HEK293 (cell line): ENCODE data around the gene NAT16.

Experiments used
- ATF2 ChIP-seq: fragments of 450-650 bp; formaldehyde crosslinking; IDR thresholded peaks from 2 replicates; pipeline ENCODE4 v1.5.1; 2016; ENCODE audit warnings: missing biosample characterization, missing genetic modification characterization, low read depth
- FEZF1 ChIP-seq: fragments of 450-650 bp; formaldehyde crosslinking; IDR thresholded peaks from 2 replicates; pipeline ENCODE4 v1.5.1; 2016; ENCODE audit warnings: missing biosample characterization, missing genetic modification characterization
- KLF10 ChIP-seq: fragments of 450-650 bp; IDR thresholded peaks from 2 replicates; pipeline ENCODE4 v1.5.1; 2018; ENCODE audit warnings: missing biosample characterization, mild to moderate bottlenecking, missing genetic modification characterization
- SALL2 ChIP-seq: fragments of 450-650 bp; formaldehyde crosslinking; IDR thresholded peaks from 2 replicates; pipeline ENCODE4 v1.5.0; 2017; ENCODE audit warnings: missing biosample characterization, mild to moderate bottlenecking, missing genetic modification characterization, borderline replicate concordance
- SCRT1 ChIP-seq: fragments of 450-650 bp; formaldehyde crosslinking; IDR thresholded peaks from 2 replicates; pipeline ENCODE4 v1.5.1; 2016; ENCODE audit warnings: missing biosample characterization, missing genetic modification characterization, borderline replicate concordance
- SETDB1 ChIP-seq: IDR thresholded peaks from one replicate; pipeline ENCODE4 v1.6.1; 2017; ENCODE audit warnings: mild to moderate bottlenecking, low read length, moderate library complexity, mixed read lengths; ENCODE audit not compliant: insufficient read length
- SP7 ChIP-seq: fragments of 450-650 bp; formaldehyde crosslinking; IDR thresholded peaks from 2 replicates; pipeline ENCODE4 v1.5.1; 2016; ENCODE audit warnings: missing biosample characterization, missing genetic modification characterization
- TCF7L2 ChIP-seq: IDR thresholded peaks from 2 replicates; pipeline ENCODE4 v1.6.1; 2011; ENCODE audit warnings: low read depth, mild to moderate bottlenecking, inconsistent platforms, low read length, moderate library complexity, borderline replicate concordance
- WT1 ChIP-seq: fragments of 450-650 bp; formaldehyde crosslinking; IDR thresholded peaks from 2 replicates; pipeline ENCODE4 v1.5.1; 2016; ENCODE audit warnings: missing biosample characterization, missing genetic modification characterization
- ZBTB1 ChIP-seq: fragments of 450-650 bp; formaldehyde crosslinking; IDR thresholded peaks from 2 replicates; pipeline ENCODE4 v1.5.1; 2016; ENCODE audit warnings: missing biosample characterization, missing genetic modification characterization
- ZBTB44 ChIP-seq: fragments of 450-650 bp; IDR thresholded peaks from 2 replicates; pipeline ENCODE4 v1.5.1; 2018; ENCODE audit warnings: missing biosample characterization, mild to moderate bottlenecking, missing genetic modification characterization
- ZNF132 ChIP-seq: fragments of 450-650 bp; formaldehyde crosslinking; IDR thresholded peaks from 2 replicates; pipeline ENCODE4 v1.5.1; 2017; ENCODE audit warnings: missing biosample characterization, missing genetic modification characterization, borderline replicate concordance
- ZNF16 ChIP-seq: fragments of 450-650 bp; formaldehyde crosslinking; IDR thresholded peaks from 2 replicates; pipeline ENCODE4 v1.5.1; 2016; ENCODE audit warnings: low read depth, missing biosample characterization, missing genetic modification characterization
- ZNF280D ChIP-seq: fragments of 450-650 bp; formaldehyde crosslinking; IDR thresholded peaks from 2 replicates; pipeline ENCODE4 v1.5.1; 2016; ENCODE audit warnings: missing biosample characterization, missing genetic modification characterization
- ZNF311 ChIP-seq: fragments of 450-650 bp; formaldehyde crosslinking; IDR thresholded peaks from 2 replicates; pipeline ENCODE4 v1.5.1; 2017; ENCODE audit warnings: missing biosample characterization, missing genetic modification characterization, borderline replicate concordance
- ZNF354C ChIP-seq: fragments of 450-650 bp; formaldehyde crosslinking; IDR thresholded peaks from 2 replicates; pipeline ENCODE4 v1.5.1; 2016; ENCODE audit warnings: missing biosample characterization, missing genetic modification characterization, low read depth, borderline replicate concordance
- ZNF362 ChIP-seq: fragments of 450-650 bp; formaldehyde crosslinking; IDR thresholded peaks from 2 replicates; pipeline ENCODE4 v1.5.1; 2016; ENCODE audit warnings: missing biosample characterization, missing genetic modification characterization
- ZNF398 ChIP-seq: fragments of 450-650 bp; formaldehyde crosslinking; IDR thresholded peaks from 2 replicates; pipeline ENCODE4 v1.5.1; 2017; ENCODE audit warnings: missing biosample characterization, missing genetic modification characterization
- ZNF423 ChIP-seq: fragments of 450-650 bp; formaldehyde crosslinking; IDR thresholded peaks from 2 replicates; pipeline ENCODE4 v1.5.1; 2016; ENCODE audit warnings: missing biosample characterization, missing genetic modification characterization
- ZNF560 ChIP-seq: fragments of 450-650 bp; formaldehyde crosslinking; IDR thresholded peaks from 2 replicates; pipeline ENCODE4 v1.5.1; 2017; ENCODE audit warnings: missing biosample characterization, missing genetic modification characterization, borderline replicate concordance
- ZNF610 ChIP-seq: fragments of 450-650 bp; formaldehyde crosslinking; IDR thresholded peaks from 2 replicates; pipeline ENCODE4 v1.5.1; 2016; ENCODE audit warnings: missing biosample characterization, missing genetic modification characterization, borderline replicate concordance
- ZNF645 ChIP-seq: fragments of 450-650 bp; formaldehyde crosslinking; IDR thresholded peaks from 2 replicates; pipeline ENCODE4; 2016; ENCODE audit warnings: missing biosample characterization, missing genetic modification characterization
- ZNF658 ChIP-seq: fragments of 450-650 bp; formaldehyde crosslinking; IDR thresholded peaks from 2 replicates; pipeline ENCODE4; 2016; ENCODE audit warnings: missing biosample characterization, missing genetic modification characterization
- ZNF677 ChIP-seq: fragments of 450-650 bp; IDR thresholded peaks from 2 replicates; pipeline ENCODE4 v1.5.0; 2018; ENCODE audit warnings: missing biosample characterization, mild to moderate bottlenecking, missing genetic modification characterization, moderate library complexity
- ZNF747 ChIP-seq: fragments of 450-650 bp; formaldehyde crosslinking; IDR thresholded peaks from 2 replicates; pipeline ENCODE4 v1.5.1; 2016; ENCODE audit warnings: missing biosample characterization, missing genetic modification characterization
- ZNF776 ChIP-seq: fragments of 450-650 bp; formaldehyde crosslinking; IDR thresholded peaks from 2 replicates; pipeline ENCODE4 v1.5.0; 2017; ENCODE audit warnings: missing biosample characterization, missing genetic modification characterization, borderline replicate concordance
- ZNF843 ChIP-seq: fragments of 450-650 bp; formaldehyde crosslinking; IDR thresholded peaks from 2 replicates; pipeline ENCODE4 v1.5.1; 2016; ENCODE audit warnings: missing biosample characterization, missing genetic modification characterization
- ZSCAN30 ChIP-seq: fragments of 450-650 bp; IDR thresholded peaks from 2 replicates; pipeline ENCODE4 v1.5.1; 2018; ENCODE audit warnings: missing biosample characterization, mild to moderate bottlenecking, missing genetic modification characterization, moderate library complexity
- ZXDB ChIP-seq: fragments of 450-650 bp; formaldehyde crosslinking; IDR thresholded peaks from 2 replicates; pipeline ENCODE4 v1.5.1; 2016; ENCODE audit warnings: missing biosample characterization, missing genetic modification characterization

Gene NAT16

GRCh38 chr7:101159696-101160674 is 20.1 kb downstream of the NAT16 start (continued):
- TF ChIP-seq SP7 (tag by site-specific recombination) (peak; percentile 45; the same call in 1 of the 2 replicates), ZNF776 (tag by site-specific recombination) (0 out of 2 replicates have a peak, but pooled peaks have one; percentile 26), ZNF362 (no peak), ZNF645 (tag by site-specific recombination) (no peak), SETDB1 (no peak), TCF7L2 (no peak), ZBTB1 (tag by site-specific recombination) (no peak), SALL2 (0 out of 2 replicates have a peak, but pooled peaks have one; percentile 30), SCRT1 (tag by site-specific recombination) (no peak), ZNF354C (tag by site-specific recombination) (no peak), ZNF280D (tag by site-specific recombination) (no peak), ZNF747 (0 out of 2 replicates have a peak, but pooled peaks have one; percentile 24), ZXDB (tag by site-specific recombination) (no peak), ZBTB44 (tag by site-specific recombination) (no peak), KLF10 (tag by site-specific recombination) (no peak), ZNF132 (tag by site-specific recombination) (no peak), ZNF423 (tag by site-specific recombination) (no peak), ZSCAN30 (tag by site-specific recombination) (no peak), WT1 (tag by site-specific recombination) (no peak), ZNF560 (tag by site-specific recombination) (no peak), ZNF677 (tag by site-specific recombination) (no peak), ZNF311 (tag by site-specific recombination) (no peak), ZNF843 (tag by site-specific recombination) (no peak), ZNF16 (tag by site-specific recombination) (no peak), ZNF658 (tag by site-specific recombination) (no peak), ZNF610 (no peak), FEZF1 (tag by site-specific recombination) (no peak), ATF2 (no peak), ZNF398 (tag by site-specific recombination) (peak; percentile 95)
